ENCODE measurements around the gene ACTL8. TPM values are rescaled to one million over a fixed set of nuclear protein-coding genes. Genes with fewer than 3 reads are reported as not detected.
"Not testable (repeated sequence)": the region's sequence is repeated elsewhere in the genome, so short reads cannot be mapped to it uniquely, and the experiment has no call there.

The ACTL8 gene
- total RNA-seq, 1 donor from 2014 or later: not detected

- DNase-seq: no peak
Observed at GRCh38 chr1:17735348-17735747, 19.8 kb upstream of the ACTL8 start.

GRCh38 chr1:17735793-17736192 is 19.3 kb upstream of the ACTL8 start:
- DNase-seq: no peak

- no peak for DNase-seq
Observed at GRCh38 chr1:17736625-17737024, 18.5 kb upstream of the ACTL8 start.

GRCh38 chr1:17739050-17739449 is 16.1 kb upstream of the ACTL8 start:
- no peak for DNase-seq

DNA sequence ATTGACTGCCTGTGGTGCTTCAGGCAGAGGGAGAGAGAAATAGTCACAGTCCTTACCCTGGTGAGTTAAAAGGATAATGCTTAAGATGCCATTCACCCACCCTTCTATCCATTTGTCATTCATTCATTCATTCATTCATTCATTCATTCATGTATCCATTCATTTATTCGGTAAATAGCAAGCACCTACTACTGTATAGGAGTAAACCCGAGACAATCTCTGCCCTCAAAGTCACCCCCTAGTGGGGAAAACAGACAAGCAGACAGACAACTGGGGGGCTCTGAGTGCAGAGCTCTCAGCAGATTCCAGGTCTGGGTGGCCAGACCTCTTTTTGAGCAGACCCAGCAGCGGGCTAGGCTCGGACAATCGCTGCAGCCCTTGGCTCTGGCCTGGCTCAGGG is 14.1 kb upstream of the ACTL8 start:
- no peak for DNase-seq

DNA sequence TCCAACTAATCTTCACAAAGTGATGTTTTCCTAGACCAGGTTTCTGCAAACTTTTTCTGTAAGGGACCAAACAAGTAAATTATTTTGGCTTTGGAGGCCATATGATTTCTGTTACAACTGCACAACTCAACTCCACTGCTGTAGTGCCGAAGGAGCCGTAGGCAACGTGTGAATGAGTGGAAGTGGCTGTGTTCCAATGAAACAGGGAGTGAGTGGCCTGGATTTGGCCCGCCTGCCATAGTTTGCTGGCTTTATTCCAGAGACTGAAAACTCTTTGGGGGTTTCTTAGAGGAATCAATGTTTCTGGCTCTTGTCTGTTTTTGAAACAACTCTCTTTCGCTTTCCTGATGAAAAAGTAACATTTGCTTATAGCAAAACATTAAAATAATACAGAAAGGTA is 12.6 kb upstream of the ACTL8 start:
- peak; percentile 89 for DNase-seq

- DNase-seq: peak; percentile 54
Observed at GRCh38 chr1:17743008-17743647, 12.0 kb upstream of the ACTL8 start.

GRCh38 chr1:17743925-17744324 is 11.2 kb upstream of the ACTL8 start:
- DNase-seq: no peak

DNA sequence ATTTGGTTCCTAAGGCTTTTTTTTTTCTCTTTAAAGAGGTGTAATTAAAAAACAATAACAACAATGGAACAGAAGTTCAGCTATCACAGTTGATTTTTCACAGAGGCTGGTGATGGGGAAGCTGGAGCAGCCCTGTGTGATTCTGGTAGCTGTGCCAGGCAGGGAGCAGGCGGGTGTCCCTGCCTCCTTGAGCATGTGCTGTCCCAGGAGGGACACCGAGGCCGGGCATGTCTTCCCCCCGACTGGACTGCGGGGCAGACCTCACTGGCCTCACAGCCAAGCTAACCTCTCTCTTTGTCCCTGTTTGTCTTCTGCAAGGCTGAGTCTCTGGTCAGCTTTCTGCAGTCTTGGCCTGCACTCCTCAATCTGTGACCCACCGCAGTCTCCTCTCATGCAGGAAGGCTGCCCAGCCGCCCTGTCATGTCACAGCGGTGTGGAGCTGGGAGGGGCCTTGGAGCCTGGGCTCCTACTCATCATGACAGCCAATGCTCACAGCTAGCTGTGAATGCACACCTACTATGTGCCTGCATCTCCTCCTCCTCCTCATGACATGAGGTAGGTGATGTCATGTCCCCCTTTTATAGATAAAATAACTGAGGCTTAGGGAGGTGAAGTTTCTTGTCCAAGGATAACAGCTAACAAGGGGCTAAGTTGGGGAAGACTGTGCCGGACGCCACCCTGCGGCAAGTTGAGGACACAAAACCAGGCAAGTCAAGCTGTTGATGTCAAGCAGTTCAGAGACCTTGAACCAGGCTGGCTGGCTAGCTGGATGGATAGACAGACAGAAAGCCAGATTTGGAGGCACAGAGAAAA is 10.3 kb upstream of the ACTL8 start:
- peak; percentile 19 for DNase-seq

DNA sequence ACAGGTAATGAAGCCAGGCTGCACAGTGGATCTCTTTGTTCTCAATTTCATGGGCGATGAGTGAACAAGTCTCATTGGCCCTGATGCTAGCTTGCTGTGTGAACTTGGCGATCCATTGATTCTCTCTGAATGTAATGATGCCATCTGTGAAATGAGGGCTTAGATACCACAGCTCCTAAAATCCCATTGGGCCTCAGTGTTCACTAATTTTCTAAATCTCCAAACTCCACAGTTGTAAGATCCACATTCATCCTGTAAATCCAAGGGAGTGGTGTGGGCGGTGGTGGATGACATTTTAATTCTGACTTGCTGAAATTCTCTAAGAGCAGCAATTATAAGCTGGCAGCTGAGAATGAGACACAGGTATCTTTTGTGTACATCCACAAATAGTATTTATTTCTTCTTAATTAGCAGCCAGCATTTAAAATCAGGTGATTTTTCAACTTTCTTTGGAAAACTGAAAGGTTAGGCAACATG is 9.6 kb upstream of the ACTL8 start:
- peak; percentile 24 for DNase-seq

DNA sequence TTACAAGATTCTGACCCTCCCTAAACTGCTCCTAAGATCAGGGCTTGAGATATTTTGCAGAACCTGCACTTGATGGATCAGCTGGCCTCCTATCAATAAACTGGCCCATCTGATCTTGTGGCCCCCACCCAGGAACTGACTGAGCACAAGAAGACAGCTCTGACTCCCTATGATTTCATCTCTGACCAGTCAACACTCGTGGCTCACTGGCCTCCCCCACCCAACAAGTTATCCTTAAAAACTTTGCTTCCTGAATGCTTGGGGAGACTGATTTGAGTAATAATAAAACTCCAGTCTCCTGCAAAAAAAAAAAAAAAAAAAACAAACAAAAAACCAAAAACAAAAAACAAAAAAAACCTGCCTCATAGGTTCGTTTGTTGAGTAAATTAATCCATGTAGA is 8.9 kb upstream of the ACTL8 start:
- DNase-seq: not testable (repeated sequence)

DNA sequence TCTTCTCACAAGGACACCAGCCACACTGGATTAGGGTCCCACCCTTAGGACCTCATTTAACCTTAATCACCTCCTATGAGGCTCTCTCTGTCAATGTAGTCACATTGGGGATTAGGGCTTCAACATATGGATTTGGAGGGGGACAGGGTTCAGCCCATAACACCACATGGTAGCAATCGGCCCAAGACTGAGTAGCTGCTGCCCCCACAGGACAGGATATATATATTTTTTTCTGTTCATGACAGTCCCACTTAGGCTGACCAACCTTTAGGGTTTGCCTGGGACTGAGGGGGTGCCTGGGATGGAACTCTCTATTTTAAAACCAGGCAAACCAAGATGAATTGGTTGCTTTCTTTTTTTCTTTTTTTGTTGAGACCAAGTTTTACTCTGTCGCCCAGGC is 8.2 kb upstream of the ACTL8 start:
- no peak for DNase-seq

- no peak for DNase-seq
Observed at GRCh38 chr1:17750333-17750732, 4.8 kb upstream of the ACTL8 start.

DNA sequence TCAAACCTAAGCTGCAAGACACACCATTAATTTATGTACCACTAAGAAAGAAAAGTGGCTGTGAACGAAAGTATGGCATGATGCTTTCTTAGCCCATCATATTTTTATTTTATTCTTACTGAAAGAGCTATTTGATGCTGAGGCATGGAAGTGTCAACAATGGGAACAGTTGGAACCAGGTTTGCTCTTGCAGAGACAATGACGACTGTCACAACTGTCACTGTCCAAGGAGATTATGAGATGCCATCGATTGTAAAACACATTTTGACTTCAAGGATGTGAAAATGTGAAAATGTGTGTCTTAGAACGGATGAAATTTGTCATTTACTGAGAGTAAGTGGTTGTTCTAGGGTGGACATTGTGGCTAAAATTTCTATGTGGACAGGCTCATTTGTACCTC is 2.8 kb upstream of the ACTL8 start:
- DNase-seq: no peak

- peak; percentile 73 for DNase-seq
Observed at GRCh38 chr1:17757426-17757825, 2.3 kb downstream of the ACTL8 start.

GRCh38 chr1:17759114-17759513 is 4.0 kb downstream of the ACTL8 start:
- no peak for DNase-seq

GRCh38 chr1:17762313-17762712 is 7.2 kb downstream of the ACTL8 start:
- no peak for DNase-seq

DNA sequence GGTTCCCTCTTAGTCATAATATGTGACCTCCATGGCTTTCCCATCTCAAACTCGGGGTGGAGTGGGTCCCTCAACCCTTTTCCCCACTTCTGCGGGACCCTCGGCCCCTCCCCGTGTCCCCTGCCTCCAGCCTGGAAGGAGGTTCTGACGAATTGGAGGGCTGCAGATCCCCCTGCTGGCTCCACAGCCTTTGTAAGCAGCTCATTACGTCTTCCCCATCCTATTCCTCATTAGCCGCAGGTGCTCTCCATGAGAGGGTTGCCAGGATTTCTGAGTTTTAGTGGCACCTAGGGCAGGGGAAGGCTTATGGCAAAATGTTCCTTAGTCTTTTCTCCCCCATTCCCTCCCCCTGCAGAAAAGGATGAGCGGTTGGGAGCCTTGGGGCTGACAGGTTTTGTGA is 8.3 kb downstream of the ACTL8 start:
- DNase-seq: no peak

- no peak for DNase-seq
Observed at GRCh38 chr1:17763995-17764394, 8.9 kb downstream of the ACTL8 start.

- DNase-seq: no peak
Observed at GRCh38 chr1:17764591-17764990, 9.5 kb downstream of the ACTL8 start.

- DNase-seq: peak; percentile 9
Observed at GRCh38 chr1:17765444-17766411, 10.6 kb downstream of the ACTL8 start.

GRCh38 chr1:17768651-17769241 is 13.6 kb downstream of the ACTL8 start:
- no peak for DNase-seq

Measured in tongue (tissue), 2 donors.